Measurements from ENCODE around the gene SSMEM1. TPM values are rescaled to one million over a fixed set of nuclear protein-coding genes. Genes with fewer than 3 reads are reported as not detected.
"Not testable (repeated sequence)": the region's sequence is repeated elsewhere in the genome, so short reads cannot be mapped to it uniquely, and the experiment has no call there.

Gene SSMEM1
- total RNA-seq, 2 donors from 2014 or later = 2.0 TPM; not detected in 1

GRCh38 chr7:130178251-130178650 lies 29.4 kb upstream of the SSMEM1 start:
- no peaks in the 10 kb centered on the region for H3K9me3 ChIP-seq
- TF ChIP-seq POLR2A (IDR thresholded peaks at IDR 0.05) (no peak), POLR2AphosphoS5 (IDR thresholded peaks at IDR 0.05) (no peak), CTCF (IDR thresholded peaks at IDR 0.05) (no peak)
- WGBS = 91% methylated on average over 4 of the region's 4 CpGs

DNA sequence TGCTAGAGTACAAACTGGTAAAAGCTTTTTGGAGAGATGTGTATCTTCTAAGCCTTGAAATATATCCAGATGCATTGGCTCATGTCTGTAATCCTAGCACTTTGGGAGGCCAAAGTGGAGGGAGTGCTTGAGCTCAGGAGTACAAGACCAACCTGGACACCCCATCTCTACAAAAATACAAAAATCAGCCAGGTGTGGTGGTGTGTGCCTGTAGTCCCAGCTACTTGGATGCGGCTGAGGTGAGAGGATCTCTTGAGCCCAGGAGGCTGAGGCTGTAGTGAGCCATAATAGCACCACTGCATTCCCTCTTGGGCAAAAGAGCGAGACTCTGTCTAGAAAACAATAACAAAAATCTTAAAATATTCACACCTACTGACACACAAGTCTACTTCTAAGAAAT lies 28.0 kb upstream of the SSMEM1 start:
- no peaks in the 10 kb centered on the region for H3K9me3 ChIP-seq
- H3K27me3 ChIP-seq (replicated peaks; ENCODE audit: insufficient read depth) = no peaks in the 10 kb centered on the region
- H3K4me1 ChIP-seq (replicated peaks) = no peaks in the 10 kb centered on the region
- H3K36me3 ChIP-seq = peaks cover 0 to 3% of the 10 kb centered on the region in 2 donors
- intact Hi-C loops (cut with DNase I) = no loop called here
- H3K27ac ChIP-seq = no peak overlapping the region
- no peak for TF ChIP-seq POLR2AphosphoS5 (IDR thresholded peaks at IDR 0.05)
- TF ChIP-seq CTCF (IDR thresholded peaks at IDR 0.05) = no peak
- no peak for TF ChIP-seq POLR2A (IDR thresholded peaks at IDR 0.05)
- DNase-seq (ENCODE audit: low spot score) = no peak
- no peak overlapping the region for H3K4me3 ChIP-seq
- WGBS = 98% methylated on average over 2 of the region's 2 CpGs

More at GRCh38 chr7:130178251-130178650, 29.4 kb upstream of the SSMEM1 start:
- Histone ChIP-seq H3K36me3 (peaks cover 0 to under 1% of the 10 kb centered on the region in 2 donors), H3K27ac (no peak overlapping the region), H3K4me3 (no peak overlapping the region), H3K27me3 (replicated peaks; ENCODE audit: insufficient read depth) (no peaks in the 10 kb centered on the region), H3K4me1 (replicated peaks) (no peaks in the 10 kb centered on the region)
- intact Hi-C loops (cut with DNase I) = no loop called here
- no peak for DNase-seq (ENCODE audit: low spot score)

GRCh38 chr7:130180571-130181262 lies 26.9 kb upstream of the SSMEM1 start:
- no peak for TF ChIP-seq POLR2AphosphoS5 (IDR thresholded peaks at IDR 0.05)
- no peak for TF ChIP-seq POLR2A (IDR thresholded peaks at IDR 0.05)
- no peak for TF ChIP-seq CTCF (IDR thresholded peaks at IDR 0.05)
- intact Hi-C loops (cut with DNase I) = no loop called here
- Histone ChIP-seq H3K36me3 (peaks cover 0 to 3% of the 10 kb centered on the region in 2 donors), H3K4me3 (no peak overlapping the region), H3K27ac (no peak overlapping the region), H3K4me1 (replicated peaks) (no peaks in the 10 kb centered on the region), H3K27me3 (replicated peaks; ENCODE audit: insufficient read depth) (no peaks in the 10 kb centered on the region), H3K9me3 (no peaks in the 10 kb centered on the region)
- WGBS = 93% methylated on average over 9 of the region's 9 CpGs
- DNase-seq (ENCODE audit: low spot score) = no peak

- no peaks in the 10 kb centered on the region for H3K27me3 ChIP-seq (replicated peaks; ENCODE audit: insufficient read depth)
- H3K4me1 ChIP-seq (replicated peaks) = no peaks in the 10 kb centered on the region
- intact Hi-C loops (cut with DNase I) = no loop called here
- no peak overlapping the region for H3K4me3 ChIP-seq
- H3K9me3 ChIP-seq = no peaks in the 10 kb centered on the region
- no peak overlapping the region for H3K27ac ChIP-seq
- WGBS = 96% methylated on average over 2 of the region's 2 CpGs
- peaks cover 0 to 3% of the 10 kb centered on the region in 2 donors for H3K36me3 ChIP-seq
- TF ChIP-seq POLR2AphosphoS5 (IDR thresholded peaks at IDR 0.05) (no peak), POLR2A (IDR thresholded peaks at IDR 0.05) (no peak), CTCF (IDR thresholded peaks at IDR 0.05) (no peak)
- no peak for DNase-seq (ENCODE audit: low spot score)
Observed at GRCh38 chr7:130181263-130181605, 26.4 kb upstream of the SSMEM1 start.

- WGBS = 67% methylated on average over 2 of the region's 2 CpGs
Observed at GRCh38 chr7:130182990-130183389, 24.7 kb upstream of the SSMEM1 start.

GRCh38 chr7:130184349-130184748 lies 23.3 kb upstream of the SSMEM1 start:
- 96% methylated on average over 5 of the region's 5 CpGs for WGBS
- H3K27ac ChIP-seq; H3K4me3 ChIP-seq; intact Hi-C loops (cut with DNase I); DNase-seq (ENCODE audit: low spot score); H3K27me3 ChIP-seq (replicated peaks; ENCODE audit: insufficient read depth); H3K36me3 ChIP-seq; H3K4me1 ChIP-seq (replicated peaks); H3K9me3 ChIP-seq: not testable (repeated sequence)

More at GRCh38 chr7:130182990-130183389, 24.7 kb upstream of the SSMEM1 start:
- DNase-seq (ENCODE audit: low spot score) = no peak
- intact Hi-C loops (cut with DNase I) = no loop called here
- no peaks in the 10 kb centered on the region for H3K4me1 ChIP-seq (replicated peaks)
- no peaks in the 10 kb centered on the region for H3K9me3 ChIP-seq
- H3K4me3 ChIP-seq = no peak overlapping the region
- H3K27ac ChIP-seq = no peak overlapping the region
- TF ChIP-seq POLR2A (IDR thresholded peaks at IDR 0.05) (no peak), CTCF (IDR thresholded peaks at IDR 0.05) (no peak), POLR2AphosphoS5 (IDR thresholded peaks at IDR 0.05) (no peak)
- peaks cover 0 to 3% of the 10 kb centered on the region in 2 donors for H3K36me3 ChIP-seq
- H3K27me3 ChIP-seq (replicated peaks; ENCODE audit: insufficient read depth) = no peaks in the 10 kb centered on the region

All from prostate gland (tissue), 2 donors.